Measurements from ENCODE around the gene PITPNC1. TPM values are rescaled to one million over a fixed set of nuclear protein-coding genes. Genes with fewer than 3 reads are reported as not detected.
"Not testable (repeated sequence)": the region's sequence is repeated elsewhere in the genome, so short reads cannot be mapped to it uniquely, and the experiment has no call there.

The PITPNC1 gene
- total and polyA plus RNA-seq, 4 donors: 2.3 to 29.6 (median 17.8) TPM

GRCh38 chr17:67493812-67494211 lies 116.7 kb downstream of the PITPNC1 start:
- H3K36me3 ChIP-seq (ENCODE audit: control insufficient read depth in 1 of 2, insufficient read depth in 2 of 2, low read length in 1 of 2): no peaks in the 10 kb centered on the region
- no peak for DNase-seq
- H3K27ac ChIP-seq (ENCODE audit: low read depth in 1 of 2, low read length in 2 of 2): no peak overlapping the region
- H3K4me3 ChIP-seq (ENCODE audit: low read length in 2 of 2): no peak overlapping the region
- no peaks in the 10 kb centered on the region for H3K4me1 ChIP-seq (ENCODE audit: control insufficient read depth in 1 of 2, insufficient read depth in 2 of 2, low read length in 2 of 2)
- no peaks in the 10 kb centered on the region for H3K27me3 ChIP-seq (ENCODE audit: control insufficient read depth in 1 of 2, insufficient read depth in 2 of 2, low read length in 1 of 2)
- intact Hi-C loops (cut with DNase I): no loop called here
- H3K9me3 ChIP-seq (ENCODE audit: control insufficient read depth, low read length): no peaks in the 10 kb centered on the region
- WGBS, 2 donors: 61 to 64% methylated on average over 4 of the region's 4 CpGs
- ATAC-seq (ENCODE audit: low FRiP score): no peak

GRCh38 chr17:67495534-67495933 lies 118.5 kb downstream of the PITPNC1 start:
- H3K9me3 ChIP-seq (ENCODE audit: control insufficient read depth, low read length); H3K4me1 ChIP-seq (ENCODE audit: control insufficient read depth in 1 of 2, insufficient read depth in 2 of 2, low read length in 2 of 2); H3K27me3 ChIP-seq (ENCODE audit: control insufficient read depth in 1 of 2, insufficient read depth in 2 of 2, low read length in 1 of 2); H3K36me3 ChIP-seq (ENCODE audit: control insufficient read depth in 1 of 2, insufficient read depth in 2 of 2, low read length in 1 of 2); intact Hi-C loops (cut with DNase I); DNase-seq; H3K4me3 ChIP-seq (ENCODE audit: low read length in 2 of 2); ATAC-seq (ENCODE audit: low FRiP score); H3K27ac ChIP-seq (ENCODE audit: low read depth in 1 of 2, low read length in 2 of 2): not testable (repeated sequence)
- WGBS, 2 donors: 95 to 97% methylated on average over 5 of the region's 5 CpGs

GRCh38 chr17:67496286-67496685 lies 119.2 kb downstream of the PITPNC1 start:
- intact Hi-C loops (cut with DNase I): no loop called here
- no peak overlapping the region for H3K27ac ChIP-seq (ENCODE audit: low read depth in 1 of 2, low read length in 2 of 2)
- no peaks in the 10 kb centered on the region for H3K27me3 ChIP-seq (ENCODE audit: control insufficient read depth in 1 of 2, insufficient read depth in 2 of 2, low read length in 1 of 2)
- no peak for ATAC-seq (ENCODE audit: low FRiP score)
- DNase-seq: no peak
- 77 to 83% methylated on average over 7 of the region's 7 CpGs for WGBS, 2 donors
- H3K4me3 ChIP-seq (ENCODE audit: low read length in 2 of 2): no peak overlapping the region
- no peaks in the 10 kb centered on the region for H3K9me3 ChIP-seq (ENCODE audit: control insufficient read depth, low read length)
- H3K36me3 ChIP-seq (ENCODE audit: control insufficient read depth in 1 of 2, insufficient read depth in 2 of 2, low read length in 1 of 2): no peaks in the 10 kb centered on the region
- no peaks in the 10 kb centered on the region for H3K4me1 ChIP-seq (ENCODE audit: control insufficient read depth in 1 of 2, insufficient read depth in 2 of 2, low read length in 2 of 2)

- DNase-seq (no peak), ATAC-seq (ENCODE audit: low FRiP score) (no peak)
- no peaks in the 10 kb centered on the region for H3K4me1 ChIP-seq (ENCODE audit: control insufficient read depth in 1 of 2, insufficient read depth in 2 of 2, low read length in 2 of 2)
- H3K27ac ChIP-seq (ENCODE audit: low read depth in 1 of 2, low read length in 2 of 2): no peak overlapping the region
- intact Hi-C loops (cut with DNase I): no loop called here
- H3K36me3 ChIP-seq (ENCODE audit: control insufficient read depth in 1 of 2, insufficient read depth in 2 of 2, low read length in 1 of 2): no peaks in the 10 kb centered on the region
- 95 to 96% methylated on average over 4 of the region's 4 CpGs for WGBS, 2 donors
- H3K4me3 ChIP-seq (ENCODE audit: low read length in 2 of 2): no peak overlapping the region
- no peaks in the 10 kb centered on the region for H3K27me3 ChIP-seq (ENCODE audit: control insufficient read depth in 1 of 2, insufficient read depth in 2 of 2, low read length in 1 of 2)
- H3K9me3 ChIP-seq (ENCODE audit: control insufficient read depth, low read length): no peaks in the 10 kb centered on the region
These were observed 122.6 kb downstream of the PITPNC1 start for GRCh38 chr17:67499685-67500084.

- intact Hi-C loops (cut with DNase I): no loop called here
- H3K4me1 ChIP-seq (ENCODE audit: control insufficient read depth in 1 of 2, insufficient read depth in 2 of 2, low read length in 2 of 2): no peaks in the 10 kb centered on the region
- no peaks in the 10 kb centered on the region for H3K27me3 ChIP-seq (ENCODE audit: control insufficient read depth in 1 of 2, insufficient read depth in 2 of 2, low read length in 1 of 2)
- DNase-seq (no peak), ATAC-seq (ENCODE audit: low FRiP score) (no peak)
- no peaks in the 10 kb centered on the region for H3K36me3 ChIP-seq (ENCODE audit: control insufficient read depth in 1 of 2, insufficient read depth in 2 of 2, low read length in 1 of 2)
- no peak overlapping the region for H3K27ac ChIP-seq (ENCODE audit: low read depth in 1 of 2, low read length in 2 of 2)
- WGBS, 2 donors: 45 to 56% methylated on average over 2 of the region's 2 CpGs
- no peak overlapping the region for H3K4me3 ChIP-seq (ENCODE audit: low read length in 2 of 2)
- H3K9me3 ChIP-seq (ENCODE audit: control insufficient read depth, low read length): no peaks in the 10 kb centered on the region
These were observed 123.2 kb downstream of the PITPNC1 start for GRCh38 chr17:67500261-67500660.

- Histone ChIP-seq H3K4me1 (ENCODE audit: control insufficient read depth in 1 of 2, insufficient read depth in 2 of 2, low read length in 2 of 2) (no peaks in the 10 kb centered on the region), H3K9me3 (ENCODE audit: control insufficient read depth, low read length) (no peaks in the 10 kb centered on the region), H3K27ac (ENCODE audit: low read depth in 1 of 2, low read length in 2 of 2) (no peak overlapping the region), H3K27me3 (ENCODE audit: control insufficient read depth in 1 of 2, insufficient read depth in 2 of 2, low read length in 1 of 2) (no peaks in the 10 kb centered on the region), H3K4me3 (ENCODE audit: low read length in 2 of 2) (no peak overlapping the region), H3K36me3 (ENCODE audit: control insufficient read depth in 1 of 2, insufficient read depth in 2 of 2, low read length in 1 of 2) (no peaks in the 10 kb centered on the region)
- no peak for DNase-seq
- intact Hi-C loops (cut with DNase I): no loop called here
- WGBS, 2 donors: 95 to 96% methylated on average over 11 of the region's 11 CpGs
- no peak for ATAC-seq (ENCODE audit: low FRiP score)
These were observed 123.7 kb downstream of the PITPNC1 start for GRCh38 chr17:67500677-67501300.

- ATAC-seq (ENCODE audit: low FRiP score): no peak
- Histone ChIP-seq H3K27me3 (ENCODE audit: control insufficient read depth in 1 of 2, insufficient read depth in 2 of 2, low read length in 1 of 2) (no peaks in the 10 kb centered on the region), H3K4me3 (ENCODE audit: low read length in 2 of 2) (no peak overlapping the region), H3K9me3 (ENCODE audit: control insufficient read depth, low read length) (no peaks in the 10 kb centered on the region), H3K4me1 (ENCODE audit: control insufficient read depth in 1 of 2, insufficient read depth in 2 of 2, low read length in 2 of 2) (no peaks in the 10 kb centered on the region), H3K36me3 (ENCODE audit: control insufficient read depth in 1 of 2, insufficient read depth in 2 of 2, low read length in 1 of 2) (no peaks in the 10 kb centered on the region), H3K27ac (ENCODE audit: low read depth in 1 of 2, low read length in 2 of 2) (no peak overlapping the region)
- 94 to 98% methylated on average over 3 of the region's 3 CpGs for WGBS, 2 donors
- no peak for DNase-seq
- intact Hi-C loops (cut with DNase I): no loop called here
These were observed 125.1 kb downstream of the PITPNC1 start for GRCh38 chr17:67502151-67502550.

GRCh38 chr17:67503184-67503583 lies 126.1 kb downstream of the PITPNC1 start:
- Histone ChIP-seq H3K9me3 (ENCODE audit: control insufficient read depth, low read length) (peaks cover 5% of the 10 kb centered on the region), H3K4me3 (ENCODE audit: low read length in 2 of 2) (no peak overlapping the region), H3K36me3 (ENCODE audit: control insufficient read depth in 1 of 2, insufficient read depth in 2 of 2, low read length in 1 of 2) (no peaks in the 10 kb centered on the region), H3K27me3 (ENCODE audit: control insufficient read depth in 1 of 2, insufficient read depth in 2 of 2, low read length in 1 of 2) (no peaks in the 10 kb centered on the region), H3K27ac (ENCODE audit: low read depth in 1 of 2, low read length in 2 of 2) (no peak overlapping the region), H3K4me1 (ENCODE audit: control insufficient read depth in 1 of 2, insufficient read depth in 2 of 2, low read length in 2 of 2) (no peaks in the 10 kb centered on the region)
- no peak for DNase-seq
- intact Hi-C loops (cut with DNase I): no loop called here
- no peak for ATAC-seq (ENCODE audit: low FRiP score)
- WGBS, 2 donors: 76 to 86% methylated on average over 1 of the region's 1 CpG

- intact Hi-C loops (cut with DNase I): no loop called here
- 46 to 62% methylated on average over 2 of the region's 2 CpGs for WGBS, 2 donors
- Histone ChIP-seq H3K4me1 (ENCODE audit: control insufficient read depth in 1 of 2, insufficient read depth in 2 of 2, low read length in 2 of 2) (no peaks in the 10 kb centered on the region), H3K9me3 (ENCODE audit: control insufficient read depth, low read length) (peaks cover 5% of the 10 kb centered on the region), H3K27ac (ENCODE audit: low read depth in 1 of 2, low read length in 2 of 2) (no peak overlapping the region), H3K36me3 (ENCODE audit: control insufficient read depth in 1 of 2, insufficient read depth in 2 of 2, low read length in 1 of 2) (no peaks in the 10 kb centered on the region), H3K4me3 (ENCODE audit: low read length in 2 of 2) (no peak overlapping the region), H3K27me3 (ENCODE audit: control insufficient read depth in 1 of 2, insufficient read depth in 2 of 2, low read length in 1 of 2) (no peaks in the 10 kb centered on the region)
- no peak for DNase-seq
- no peak for ATAC-seq (ENCODE audit: low FRiP score)
These were observed 126.7 kb downstream of the PITPNC1 start for GRCh38 chr17:67503739-67504138.
